Endothelial cell (in vitro differentiated cells): ENCODE results near the gene MED13L. TPM values are rescaled to one million over a fixed set of nuclear protein-coding genes. Genes with fewer than 3 reads are reported as not detected.
"Not testable (repeated sequence)": the region's sequence is repeated elsewhere in the genome, so short reads cannot be mapped to it uniquely, and the experiment has no call there.

ENCODE experiments used
- DNase-seq: peaks from one replicate; pipeline ENCODE4 v3.0.0; 2021; ENCODE audit warnings: low spot score
- H3K27ac Mint-ChIP-seq: one replicate; pipeline ENCODE4 v1.8.0; 2021; ENCODE audit warnings: mixed read lengths, inconsistent platforms; ENCODE audit not compliant: unreplicated experiment
- H3K27me3 Mint-ChIP-seq: one replicate; pipeline ENCODE4 v1.8.0; 2021; ENCODE audit warnings: mild to moderate bottlenecking, moderate library complexity, mixed read lengths, inconsistent platforms; ENCODE audit not compliant: unreplicated experiment
- H3K36me3 Mint-ChIP-seq: one replicate; pipeline ENCODE4 v1.8.0; 2021; ENCODE audit warnings: mild to moderate bottlenecking, low read depth, mixed read lengths, inconsistent platforms; ENCODE audit not compliant: unreplicated experiment
- H3K4me1 Mint-ChIP-seq: one replicate; pipeline ENCODE4 v1.8.0; 2021; ENCODE audit warnings: mild to moderate bottlenecking, mixed read lengths, inconsistent platforms; ENCODE audit not compliant: unreplicated experiment
- H3K4me3 Mint-ChIP-seq: one replicate; pipeline ENCODE4 v1.8.0; 2021; ENCODE audit warnings: mild to moderate bottlenecking, mixed read lengths, inconsistent platforms; ENCODE audit not compliant: unreplicated experiment
- H3K9me3 Mint-ChIP-seq: one replicate; pipeline ENCODE4 v1.8.0; 2021; ENCODE audit warnings: mixed read lengths, inconsistent platforms; ENCODE audit not compliant: unreplicated experiment
- CTCF ChIP-seq: fragments of 200-600 bp; sonication (generic); IDR thresholded peaks from one replicate; pipeline ENCODE4 v1.5.0; 2021; ENCODE audit warnings: antibody characterized with exemption; ENCODE audit not compliant: unreplicated experiment
- total RNA-seq: library from RNA; stranded (reverse); fragmentation: NEBNext Ultra II Directional; extraction: Animal tissue kit (Norgen Biotek cat#: 25700); gene quantifications from one replicate; pipeline ENCODE4 v1.2.1, GENCODE V29; 2021; ENCODE audit not compliant: unreplicated experiment

The MED13L gene
- total RNA-seq, 1 donor from 2014 or later = 97.0 TPM

GRCh38 chr12:115979851-115980250 is 297.6 kb downstream of the MED13L start:
- Mint-ChIP-seq H3K4me3 (no peak overlapping the region), H3K4me1 (peaks cover 23% of the 10 kb centered on the region), H3K27ac (peak overlapping the region; percentile 24), H3K36me3 (peaks cover 3% of the 10 kb centered on the region), H3K9me3 (no peaks in the 10 kb centered on the region), H3K27me3 (peaks cover 2% of the 10 kb centered on the region)
- TF ChIP-seq CTCF = no peak
- DNase-seq = no peak

GRCh38 chr12:115979351-115979750 is 298.1 kb downstream of the MED13L start:
- H3K27me3 Mint-ChIP-seq = peaks cover 2% of the 10 kb centered on the region
- no peak overlapping the region for H3K4me3 Mint-ChIP-seq
- H3K27ac Mint-ChIP-seq = no peak overlapping the region
- DNase-seq = no peak
- H3K36me3 Mint-ChIP-seq = peaks cover 3% of the 10 kb centered on the region
- no peak for TF ChIP-seq CTCF
- no peaks in the 10 kb centered on the region for H3K9me3 Mint-ChIP-seq
- H3K4me1 Mint-ChIP-seq = peaks cover 25% of the 10 kb centered on the region

GRCh38 chr12:115976829-115977228 is 300.7 kb downstream of the MED13L start:
- H3K27ac Mint-ChIP-seq, H3K27me3 Mint-ChIP-seq, H3K36me3 Mint-ChIP-seq, DNase-seq, H3K4me3 Mint-ChIP-seq, H3K9me3 Mint-ChIP-seq: not testable (repeated sequence)
- peaks cover 37% of the 10 kb centered on the region for H3K4me1 Mint-ChIP-seq

GRCh38 chr12:115975411-115975810 is 302.1 kb downstream of the MED13L start:
- no peak for DNase-seq
- Mint-ChIP-seq H3K9me3 (no peaks in the 10 kb centered on the region), H3K27ac (peak overlapping the region; percentile 44), H3K4me3 (no peak overlapping the region), H3K27me3 (peaks cover 1% of the 10 kb centered on the region), H3K36me3 (peaks cover 10% of the 10 kb centered on the region), H3K4me1 (peaks cover 30% of the 10 kb centered on the region)
- TF ChIP-seq CTCF = no peak

- Mint-ChIP-seq H3K27ac (no peak overlapping the region), H3K36me3 (peaks cover 14% of the 10 kb centered on the region), H3K4me3 (no peak overlapping the region), H3K4me1 (peaks cover 23% of the 10 kb centered on the region), H3K27me3 (no peaks in the 10 kb centered on the region), H3K9me3 (no peaks in the 10 kb centered on the region)
- DNase-seq = no peak
- no peak for TF ChIP-seq CTCF
Observed at GRCh38 chr12:115973968-115974724, 303.3 kb downstream of the MED13L start.
